ENCODE results near the gene TEF.

Gene TEF

DNA sequence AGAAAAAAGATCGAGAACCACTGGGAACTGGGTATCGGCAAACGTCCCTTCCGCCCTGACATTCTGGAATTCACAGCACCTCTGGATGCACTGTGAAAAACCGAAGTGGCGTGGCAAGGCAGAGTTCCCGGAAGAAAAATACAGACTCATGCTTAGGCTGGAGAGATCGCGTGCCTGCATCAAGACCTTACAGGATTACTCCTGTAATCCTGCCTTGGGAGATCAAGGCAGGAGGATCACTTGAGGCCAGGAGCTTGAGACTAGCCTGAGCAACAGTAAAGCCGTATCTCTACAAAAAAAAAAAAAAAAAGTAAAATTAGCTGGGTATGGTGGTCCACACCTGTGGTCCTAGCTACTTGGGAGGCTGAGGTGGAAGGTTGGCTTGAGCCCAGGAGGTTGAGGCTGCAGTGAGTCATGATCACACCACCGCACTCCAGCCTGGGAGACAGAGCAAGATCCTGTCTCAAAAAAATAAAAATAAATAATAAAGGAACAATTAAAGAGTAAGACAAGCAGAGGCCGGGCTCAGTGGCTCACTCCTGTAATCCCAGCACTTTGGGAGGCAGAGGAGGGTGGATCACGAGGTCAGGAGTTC is 19.9 kb upstream of the TEF start:
- TF ChIP-seq GATA3 (IDR thresholded peaks at IDR 0.05; ENCODE audit: low read depth, low read length) = no peak
- no peak for TF ChIP-seq GATA2 (IDR thresholded peaks at IDR 0.05; ENCODE audit: low read depth, low read length)

DNA sequence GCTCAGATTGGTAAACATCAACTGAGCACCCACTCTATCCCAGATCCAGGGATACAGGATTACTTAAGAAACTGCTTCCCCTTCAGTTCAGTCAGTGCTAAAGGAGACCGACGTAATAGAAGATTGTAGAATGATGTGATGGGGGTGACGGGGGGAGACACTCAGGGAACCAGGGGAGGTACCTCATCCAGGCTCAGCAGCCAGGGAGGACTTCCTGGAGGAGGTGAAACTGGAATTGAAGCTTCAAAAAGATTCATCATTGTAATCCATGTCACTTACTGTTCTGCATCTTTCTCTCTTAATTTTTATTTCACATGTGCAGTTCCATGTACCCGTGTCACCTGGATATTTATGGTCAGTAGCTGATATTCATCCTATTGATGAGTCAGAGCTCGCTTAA is 19.1 kb upstream of the TEF start:
- TF ChIP-seq GATA3 (IDR thresholded peaks at IDR 0.05; ENCODE audit: low read depth, low read length) (no peak), GATA2 (IDR thresholded peaks at IDR 0.05; ENCODE audit: low read depth, low read length) (no peak)

DNA sequence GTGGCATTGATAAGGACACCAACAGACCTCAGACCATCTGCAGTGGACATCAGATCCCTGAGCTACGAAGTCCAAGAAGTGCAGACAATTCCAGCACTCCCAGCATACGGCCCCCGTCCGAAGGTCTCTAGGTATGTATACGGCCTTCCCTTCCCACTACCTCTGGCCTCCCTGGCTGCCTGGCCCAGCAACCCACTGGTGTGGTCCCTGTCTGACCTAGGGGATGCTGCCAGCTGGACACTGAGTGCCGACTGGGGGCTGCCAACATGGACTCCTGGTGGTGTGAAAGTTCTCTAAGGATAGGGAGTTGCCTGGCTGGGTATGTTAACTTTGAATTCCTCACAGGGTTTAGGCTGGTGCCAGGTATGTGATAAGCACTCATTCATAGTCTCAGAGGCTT is 17.5 kb upstream of the TEF start:
- TF ChIP-seq GATA2 (IDR thresholded peaks at IDR 0.05; ENCODE audit: low read depth, low read length) (no peak), GATA3 (IDR thresholded peaks at IDR 0.05; ENCODE audit: low read depth, low read length) (no peak)

DNA sequence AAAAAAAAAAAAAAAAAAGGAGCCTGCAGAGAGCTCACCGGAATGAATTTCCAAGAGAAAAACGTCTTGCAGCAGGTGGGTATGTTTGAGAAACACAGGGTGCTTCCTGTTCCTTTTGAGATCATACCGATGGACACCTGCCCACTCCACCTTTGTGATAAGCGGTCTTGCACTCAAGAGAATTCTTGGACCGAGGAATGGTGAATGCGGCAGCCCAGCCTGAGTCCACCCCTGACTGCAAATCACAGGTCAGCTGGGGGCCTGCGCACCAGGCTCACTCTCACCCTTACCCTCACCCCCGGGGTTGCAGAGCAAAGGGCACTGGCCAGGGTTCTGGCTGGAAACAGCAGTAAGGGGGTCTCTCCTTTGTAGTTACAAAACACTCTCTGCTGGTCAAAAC is 16.8 kb upstream of the TEF start:
- no peak for TF ChIP-seq GATA3 (IDR thresholded peaks at IDR 0.05; ENCODE audit: low read depth, low read length)
- no peak for TF ChIP-seq GATA2 (IDR thresholded peaks at IDR 0.05; ENCODE audit: low read depth, low read length)

DNA sequence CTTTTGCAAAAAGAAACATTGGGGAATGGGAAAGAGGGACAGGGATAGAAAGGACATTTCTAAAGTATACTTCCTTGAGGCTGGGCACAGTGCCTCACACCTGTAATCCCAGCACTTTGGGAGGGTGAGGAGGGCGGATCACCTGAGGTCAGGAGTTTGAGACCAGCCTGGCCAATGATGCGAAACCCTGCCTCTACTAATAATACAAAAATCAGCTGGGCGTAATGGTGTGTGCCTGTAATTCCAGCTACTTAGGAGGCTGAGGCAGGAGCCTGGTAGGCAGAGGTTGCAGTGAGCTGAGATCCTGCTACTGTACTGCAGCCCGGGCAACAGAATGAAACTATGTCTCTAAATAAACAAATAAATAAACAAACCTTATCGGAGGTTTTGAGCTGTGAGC is 16.3 kb upstream of the TEF start:
- no peak for TF ChIP-seq GATA3 (IDR thresholded peaks at IDR 0.05; ENCODE audit: low read depth, low read length)
- TF ChIP-seq GATA2 (IDR thresholded peaks at IDR 0.05; ENCODE audit: low read depth, low read length) = no peak

DNA sequence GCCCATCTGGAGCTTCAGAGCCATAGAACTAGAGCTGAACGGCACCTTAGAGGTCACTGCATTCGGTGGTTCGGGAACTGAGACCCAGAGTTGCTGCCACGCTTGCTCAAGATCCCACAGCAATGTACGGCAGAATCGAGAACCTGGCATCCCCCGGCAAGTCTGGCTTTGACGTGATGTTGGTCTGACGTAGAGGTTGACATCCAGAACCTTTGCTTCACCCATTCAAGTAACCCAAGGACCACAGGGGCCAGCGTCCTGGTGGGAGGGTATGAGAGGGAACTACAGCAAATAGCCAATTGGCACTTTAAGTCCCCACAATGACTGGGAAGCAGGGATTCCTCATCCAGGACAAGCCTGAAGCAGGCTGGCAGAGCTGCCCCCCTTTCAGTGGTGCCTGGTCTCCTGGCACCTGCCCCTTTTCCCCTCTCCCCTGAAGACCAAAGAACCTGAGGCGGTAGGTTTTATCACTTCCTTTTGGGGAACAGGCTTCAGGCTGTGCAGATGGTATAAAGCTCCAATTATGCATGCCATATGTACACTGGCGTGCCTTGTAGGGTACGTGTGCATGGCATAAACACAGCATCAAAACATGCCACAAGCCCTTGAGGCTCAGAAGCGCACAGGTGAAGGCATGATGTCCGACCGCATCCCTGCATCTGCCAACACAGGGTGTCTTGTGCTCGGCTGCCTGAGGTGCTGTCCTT is 15.3 kb upstream of the TEF start:
- TF ChIP-seq GATA3 (IDR thresholded peaks at IDR 0.05; ENCODE audit: low read depth, low read length) (no peak), GATA2 (IDR thresholded peaks at IDR 0.05; ENCODE audit: low read depth, low read length) (no peak)

DNA sequence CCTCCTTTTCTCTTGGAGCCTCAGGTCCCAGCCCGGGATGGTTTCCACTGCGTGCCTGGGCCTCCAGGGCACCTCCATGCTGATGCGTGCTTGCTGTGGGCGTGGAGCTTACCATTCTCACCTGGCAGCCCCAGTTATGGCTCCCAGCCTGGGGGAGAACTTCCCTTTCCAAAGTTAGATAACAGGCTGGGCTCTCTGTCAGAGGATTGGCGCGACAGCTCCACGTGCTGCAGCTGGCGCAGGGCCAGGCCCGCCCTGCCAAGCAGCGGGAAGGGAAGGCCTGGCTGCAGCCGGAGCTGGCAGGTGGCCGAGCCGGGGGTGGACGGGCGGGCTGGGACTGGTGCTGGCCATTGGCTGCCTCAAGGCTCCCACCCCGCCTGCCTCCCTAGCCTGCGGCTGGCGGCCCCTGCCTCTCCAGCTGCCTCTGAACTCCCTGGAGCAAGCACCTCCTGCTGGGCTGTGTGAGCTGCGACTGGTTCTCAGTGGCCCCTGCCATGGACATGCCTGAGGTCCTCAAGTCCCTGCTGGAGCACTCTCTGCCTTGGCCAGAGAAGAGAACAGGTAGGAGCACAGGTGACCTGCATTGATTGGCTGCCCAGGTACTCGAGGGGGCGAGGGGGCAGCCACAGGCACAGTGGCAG is 14.6 kb upstream of the TEF start:
- TF ChIP-seq GATA3 (IDR thresholded peaks at IDR 0.05; ENCODE audit: low read depth, low read length) = no peak
- TF ChIP-seq GATA2 (IDR thresholded peaks at IDR 0.05; ENCODE audit: low read depth, low read length) = no peak; the same call in 1 of the 2 replicates

DNA sequence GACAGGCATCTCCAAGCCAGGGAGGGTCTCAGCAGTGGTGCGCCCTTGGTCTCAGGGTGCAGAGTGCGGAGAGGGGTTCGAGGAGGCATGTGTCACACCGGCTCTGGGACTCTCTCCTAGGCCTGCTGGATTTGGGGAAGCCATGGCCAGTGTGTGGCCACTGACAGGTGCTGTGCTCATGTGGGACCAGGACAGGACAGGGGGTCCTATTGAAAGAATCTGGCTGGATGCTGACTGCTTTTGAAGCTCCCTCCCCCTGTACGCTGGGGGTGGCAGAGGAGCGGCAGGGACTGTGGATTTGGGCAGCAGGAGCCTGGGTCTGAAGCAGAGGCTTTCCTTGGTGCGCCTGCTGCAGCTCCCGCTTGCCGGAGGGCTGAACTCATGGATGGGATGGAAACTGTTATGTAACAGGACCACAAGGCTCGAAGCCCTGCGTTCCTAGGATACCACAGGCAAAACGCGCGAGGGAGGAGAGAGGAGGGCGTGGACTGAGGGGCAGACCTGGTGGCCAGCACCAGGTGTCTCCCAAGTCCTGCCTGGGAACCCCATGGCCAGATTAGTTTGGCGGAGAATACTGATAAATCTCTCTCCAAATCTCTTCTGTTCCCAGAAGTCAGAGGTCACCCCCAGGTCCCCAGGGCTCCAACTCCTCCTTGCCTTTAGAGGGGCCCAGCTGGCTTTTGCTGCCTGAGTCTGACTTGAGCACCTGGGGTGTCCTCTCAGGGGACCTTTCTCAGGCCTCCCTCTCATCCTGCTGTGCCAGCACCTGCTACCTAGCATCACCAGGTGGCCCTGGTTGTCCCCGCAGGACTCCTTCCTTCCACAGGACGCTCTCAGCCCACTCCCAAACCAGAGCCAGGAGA is 13.8 kb upstream of the TEF start:
- TF ChIP-seq GATA2 (IDR thresholded peaks at IDR 0.05; ENCODE audit: low read depth, low read length) (no peak), GATA3 (IDR thresholded peaks at IDR 0.05; ENCODE audit: low read depth, low read length) (no peak)

DNA sequence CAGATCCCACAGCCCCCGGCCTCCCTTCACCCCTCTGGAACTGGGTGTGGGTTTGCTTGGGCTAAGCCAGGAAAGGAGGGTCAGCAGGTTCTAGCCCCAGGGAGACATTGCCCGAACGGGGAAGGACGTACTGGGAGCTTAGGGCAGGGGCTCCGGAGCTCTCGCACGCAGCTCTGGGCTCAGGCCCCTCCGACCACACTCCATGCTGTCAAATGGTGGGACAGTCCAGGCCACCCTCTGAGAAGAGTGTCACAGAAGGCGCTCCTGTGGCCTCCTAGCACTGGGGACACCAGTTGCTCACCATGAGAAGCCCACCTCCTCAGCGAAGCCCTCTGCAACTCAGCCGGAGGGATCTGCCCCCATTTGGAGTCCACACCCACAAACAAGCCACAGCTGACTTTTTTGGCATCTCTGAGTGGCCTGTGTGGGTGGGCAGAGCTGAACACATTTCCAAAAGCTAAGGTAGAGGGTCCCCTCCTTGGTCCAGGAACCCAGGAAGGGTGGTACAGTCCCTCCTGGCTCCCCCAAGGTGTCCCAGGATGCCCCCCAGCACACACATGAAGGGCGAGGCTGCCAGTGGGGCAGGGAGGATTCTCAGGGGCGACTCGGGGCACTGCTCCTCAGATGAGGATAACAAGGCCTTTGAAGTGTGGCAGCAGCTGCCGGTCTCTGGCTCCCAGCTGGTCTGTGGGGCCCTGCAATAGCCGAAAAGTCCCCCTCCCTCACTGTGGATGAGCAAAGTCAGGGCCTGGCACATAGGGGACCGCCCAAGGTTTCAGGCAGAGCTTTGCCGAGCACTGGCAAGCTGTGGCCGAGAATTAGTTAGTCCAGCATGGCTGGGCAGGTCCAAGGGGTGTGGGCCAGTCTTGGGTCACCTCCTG is 13.0 kb upstream of the TEF start:
- TF ChIP-seq GATA3 (IDR thresholded peaks at IDR 0.05; ENCODE audit: low read depth, low read length) (no peak), GATA2 (IDR thresholded peaks at IDR 0.05; ENCODE audit: low read depth, low read length) (no peak)

DNA sequence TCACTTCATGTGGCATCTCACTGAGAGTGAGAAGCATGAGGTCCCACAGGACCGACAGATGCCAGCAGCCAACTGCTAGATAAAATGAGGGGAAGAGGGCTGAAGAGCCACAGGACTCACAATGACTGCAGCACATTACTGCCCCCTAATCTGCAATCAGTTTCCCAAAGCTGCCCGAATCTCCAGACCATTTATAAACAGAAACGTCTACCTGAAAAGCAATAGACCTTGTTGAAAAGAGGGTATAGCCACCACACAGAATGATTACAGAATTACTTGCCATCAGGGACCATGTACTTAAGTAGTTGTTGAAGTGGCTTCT is 12.4 kb upstream of the TEF start:
- TF ChIP-seq GATA3 (IDR thresholded peaks at IDR 0.05; ENCODE audit: low read depth, low read length) (no peak), GATA2 (IDR thresholded peaks at IDR 0.05; ENCODE audit: low read depth, low read length) (no peak)

DNA sequence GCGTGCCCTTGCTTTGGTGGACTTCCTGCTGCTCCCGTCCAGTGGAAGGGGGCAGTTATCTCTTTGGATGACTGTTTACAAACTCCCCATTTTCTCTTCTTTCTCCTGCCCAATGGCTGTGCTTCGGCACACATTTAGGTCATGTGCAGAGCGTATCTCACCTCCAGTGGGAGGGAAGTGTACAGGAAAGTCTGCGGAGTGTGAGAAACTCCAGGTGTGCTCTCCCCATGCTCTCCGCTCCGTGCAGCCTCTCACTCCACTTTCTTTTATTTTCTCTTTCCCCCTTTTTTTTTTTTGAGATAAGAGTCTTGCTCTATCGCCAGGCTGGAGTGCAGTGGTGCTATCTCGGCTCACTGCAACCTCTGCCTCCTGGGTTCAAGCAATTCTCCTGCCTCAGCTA is 11.9 kb upstream of the TEF start:
- no peak for TF ChIP-seq GATA2 (IDR thresholded peaks at IDR 0.05; ENCODE audit: low read depth, low read length)
- no peak for TF ChIP-seq GATA3 (IDR thresholded peaks at IDR 0.05; ENCODE audit: low read depth, low read length)

DNA sequence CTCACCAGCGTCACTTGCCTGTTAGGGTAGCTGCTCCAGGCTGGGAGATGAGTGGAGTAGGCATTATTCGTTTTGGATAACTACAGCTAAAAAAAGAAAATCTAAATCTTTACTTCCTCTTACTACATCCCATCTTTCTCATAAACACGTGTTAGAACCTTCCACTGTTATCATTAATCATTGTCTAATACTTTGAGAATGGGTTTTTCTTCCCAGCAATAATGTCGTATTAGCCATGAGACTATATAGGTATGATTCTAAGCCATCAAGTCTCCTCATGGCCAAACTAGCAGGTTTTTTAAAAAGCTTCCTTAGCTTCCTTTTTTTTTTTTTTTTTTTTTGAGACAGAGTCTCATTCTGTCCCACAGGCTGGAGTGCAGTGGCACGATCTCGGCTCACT is 3.9 kb upstream of the TEF start:
- TF ChIP-seq GATA2 (IDR thresholded peaks at IDR 0.05; ENCODE audit: low read depth, low read length) (no peak), GATA3 (IDR thresholded peaks at IDR 0.05; ENCODE audit: low read depth, low read length) (no peak)

DNA sequence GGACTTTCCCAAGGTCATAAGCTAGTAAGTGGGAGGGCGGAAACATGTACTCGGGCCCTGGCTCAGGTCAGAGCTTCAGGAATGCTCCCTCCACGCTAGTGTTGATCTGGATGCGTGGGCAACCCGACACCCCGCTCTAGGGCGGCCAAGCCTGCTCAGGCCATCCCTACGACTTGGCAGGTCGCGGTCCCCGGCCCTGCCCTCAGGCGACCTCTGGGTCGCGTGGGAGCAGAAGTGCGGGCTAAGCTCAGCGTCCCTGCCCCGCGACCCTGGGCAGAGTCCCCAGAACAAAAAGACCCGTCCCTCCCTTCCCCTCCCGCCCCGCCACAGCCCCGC is 781 bp upstream of the TEF start:
- no peak for TF ChIP-seq GATA3 (IDR thresholded peaks at IDR 0.05; ENCODE audit: low read depth, low read length)
- TF ChIP-seq GATA2 (IDR thresholded peaks at IDR 0.05; ENCODE audit: low read depth, low read length) = no peak

Measured in SH-SY5Y (cell line).